GM20431 (cell line): ENCODE measurements around the gene FES.

ENCODE experiments used
- in situ Hi-C: fragments of 300-500 bp; cut with MseI, MboI; formaldehyde crosslinking; loops from one replicate; pipeline ENCODE4 v1.15.0; 2020; ENCODE audit warnings: low sequenced_read_pairs; ENCODE audit not compliant: unreplicated experiment

Gene FES

DNA sequence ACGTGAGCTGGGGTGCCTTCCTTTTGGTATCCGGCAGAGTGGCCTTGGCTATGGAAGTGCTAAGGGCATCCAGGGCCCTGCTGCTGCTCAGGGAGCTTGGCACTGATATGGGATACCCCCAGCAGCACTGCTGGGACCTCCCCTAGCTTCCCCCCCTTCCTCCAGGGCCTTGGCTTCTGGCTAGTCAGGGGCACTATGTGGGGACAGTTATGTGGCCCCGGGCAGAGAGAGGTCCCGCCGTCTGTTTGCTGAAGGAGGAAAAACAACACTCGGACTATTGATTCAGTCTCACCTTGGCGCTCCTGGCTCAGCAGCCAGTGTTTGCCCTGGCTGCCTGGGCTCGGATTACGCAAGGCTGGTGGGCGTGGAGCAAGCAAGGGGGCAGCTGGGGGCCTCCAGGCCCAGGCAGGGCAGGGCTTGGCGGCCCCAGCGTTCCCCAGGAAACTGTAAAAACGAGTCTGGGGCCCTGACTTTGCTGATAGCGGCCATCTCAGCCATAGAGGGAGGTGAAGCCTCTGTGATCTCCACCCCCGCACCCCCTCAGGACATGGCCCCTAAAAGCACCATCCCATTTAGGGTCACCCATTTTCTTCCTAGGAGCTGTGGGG is 10.2 kb upstream of the FES start:
- in situ Hi-C loops: no loop called here

DNA sequence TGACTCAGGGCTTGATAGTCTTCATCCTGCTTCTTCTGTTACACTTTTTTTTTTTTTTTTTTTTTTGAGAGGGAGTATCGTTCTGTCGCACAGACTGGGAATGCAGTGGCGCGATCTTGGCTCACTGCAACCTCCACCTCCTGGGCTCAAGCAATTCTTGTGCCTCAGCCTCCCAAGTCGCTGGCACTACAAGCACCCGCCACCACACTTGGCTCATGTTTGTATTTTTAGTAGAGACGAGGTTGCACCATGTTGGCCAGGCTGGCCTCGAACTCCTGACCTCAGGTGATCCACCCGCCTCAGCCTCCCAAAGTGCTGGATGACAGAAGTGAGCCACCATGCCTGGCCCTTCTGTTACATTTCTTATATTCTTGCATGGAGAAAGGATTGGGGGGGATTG is 9.3 kb upstream of the FES start:
- in situ Hi-C loops: loop anchor here (25.0 kb wide), 1 partner anchor 538 kb away; no protein-coding TSS in a partner anchor

DNA sequence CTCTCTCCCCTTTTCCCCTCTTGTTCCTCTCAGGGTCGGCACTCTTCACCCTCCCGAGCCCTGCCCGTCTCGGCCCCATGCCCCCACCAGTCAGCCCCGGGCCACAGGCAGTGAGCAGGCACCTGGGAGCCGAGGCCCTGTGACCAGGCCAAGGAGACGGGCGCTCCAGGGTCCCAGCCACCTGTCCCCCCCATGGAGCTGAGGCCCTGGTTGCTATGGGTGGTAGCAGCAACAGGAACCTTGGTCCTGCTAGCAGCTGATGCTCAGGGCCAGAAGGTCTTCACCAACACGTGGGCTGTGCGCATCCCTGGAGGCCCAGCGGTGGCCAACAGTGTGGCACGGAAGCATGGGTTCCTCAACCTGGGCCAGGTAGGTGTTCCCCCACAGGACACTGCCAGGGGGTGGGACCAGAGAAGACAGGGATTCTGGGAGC is 8.7 kb upstream of the FES start:
- in situ Hi-C loops: loop anchor here (25.0 kb wide), 1 partner anchor 538 kb away; no protein-coding TSS in a partner anchor

DNA sequence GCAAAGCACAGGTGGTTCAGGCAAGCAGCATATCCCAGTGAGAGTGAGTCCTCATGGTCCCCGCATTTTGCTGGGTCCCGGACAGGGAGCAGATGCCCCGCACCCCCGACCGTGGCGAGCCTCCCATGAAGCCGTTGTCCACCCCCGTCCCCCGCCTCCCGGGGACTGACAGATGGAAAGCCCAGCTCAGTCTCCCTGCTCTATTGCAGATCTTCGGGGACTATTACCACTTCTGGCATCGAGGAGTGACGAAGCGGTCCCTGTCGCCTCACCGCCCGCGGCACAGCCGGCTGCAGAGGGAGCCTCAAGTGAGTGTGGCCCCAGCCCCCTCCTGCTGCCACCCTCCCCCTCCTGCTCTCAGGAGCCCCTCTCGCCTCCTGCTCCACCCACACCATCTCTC is 8.3 kb upstream of the FES start:
- in situ Hi-C loops: loop anchor here (25.0 kb wide), 1 partner anchor 539 kb away; no protein-coding TSS in a partner anchor

DNA sequence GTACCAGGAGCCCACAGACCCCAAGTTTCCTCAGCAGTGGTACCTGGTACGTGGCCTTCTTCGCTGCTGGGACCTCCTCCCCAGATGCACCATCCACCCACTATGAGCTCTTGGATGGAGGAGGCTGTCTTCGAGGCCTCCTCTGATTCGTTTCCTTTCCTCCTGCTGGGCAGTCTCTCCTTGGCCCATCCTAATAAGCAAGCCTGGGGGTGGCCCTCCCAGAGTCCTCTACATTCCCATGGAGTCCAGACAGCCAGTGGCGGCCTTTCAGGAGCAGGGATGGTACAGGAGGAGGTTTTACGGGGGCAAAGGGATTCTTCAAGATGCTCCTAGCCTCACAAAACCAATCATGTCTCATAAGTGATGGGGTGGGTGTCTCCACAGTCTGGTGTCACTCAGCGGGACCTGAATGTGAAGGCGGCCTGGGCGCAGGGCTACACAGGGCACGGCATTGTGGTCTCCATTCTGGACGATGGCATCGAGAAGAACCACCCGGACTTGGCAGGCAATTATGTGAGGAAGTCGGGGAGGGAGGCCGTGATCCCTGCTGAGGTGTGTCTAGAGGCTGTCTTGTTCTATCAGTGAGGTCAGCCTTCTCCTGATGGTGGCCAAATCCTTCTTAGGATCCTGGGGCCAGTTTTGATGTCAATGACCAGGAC is 7.7 kb upstream of the FES start:
- in situ Hi-C loops: loop anchor here (25.0 kb wide), 1 partner anchor 539 kb away; no protein-coding TSS in a partner anchor

DNA sequence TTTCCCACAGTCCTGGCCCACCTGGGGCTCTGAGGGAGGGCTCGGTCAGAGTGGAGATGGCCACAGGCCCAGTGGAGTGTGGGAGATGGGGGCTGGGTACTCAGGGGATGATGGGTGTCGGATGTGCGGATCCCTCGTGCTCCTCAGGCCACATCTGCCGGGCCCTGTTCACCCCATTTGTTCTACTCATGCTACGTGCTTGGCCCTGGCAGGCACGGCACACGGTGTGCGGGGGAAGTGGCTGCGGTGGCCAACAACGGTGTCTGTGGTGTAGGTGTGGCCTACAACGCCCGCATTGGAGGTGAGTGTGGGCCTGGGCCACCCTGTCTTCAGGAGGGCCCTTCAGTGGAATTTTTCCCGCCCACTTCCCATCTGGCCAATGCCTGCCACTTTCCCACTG is 7.0 kb upstream of the FES start:
- in situ Hi-C loops: loop anchor here (25.0 kb wide), 1 partner anchor 540 kb away; no protein-coding TSS in a partner anchor

DNA sequence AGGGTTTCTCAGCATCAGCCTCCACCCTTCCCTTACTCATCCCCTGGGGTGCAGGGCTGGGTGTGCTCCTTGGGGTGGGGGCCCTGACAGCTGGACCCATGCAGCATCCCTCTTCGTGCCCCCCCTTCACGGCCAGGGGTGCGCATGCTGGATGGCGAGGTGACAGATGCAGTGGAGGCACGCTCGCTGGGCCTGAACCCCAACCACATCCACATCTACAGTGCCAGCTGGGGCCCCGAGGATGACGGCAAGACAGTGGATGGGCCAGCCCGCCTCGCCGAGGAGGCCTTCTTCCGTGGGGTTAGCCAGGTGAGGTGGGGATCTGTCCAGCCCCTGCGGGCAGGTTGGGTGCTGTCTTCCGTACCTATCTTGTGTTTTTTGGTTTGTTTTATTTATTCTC is 6.3 kb upstream of the FES start:
- in situ Hi-C loops: loop anchor here (25.0 kb wide), 1 partner anchor 541 kb away; no protein-coding TSS in a partner anchor

DNA sequence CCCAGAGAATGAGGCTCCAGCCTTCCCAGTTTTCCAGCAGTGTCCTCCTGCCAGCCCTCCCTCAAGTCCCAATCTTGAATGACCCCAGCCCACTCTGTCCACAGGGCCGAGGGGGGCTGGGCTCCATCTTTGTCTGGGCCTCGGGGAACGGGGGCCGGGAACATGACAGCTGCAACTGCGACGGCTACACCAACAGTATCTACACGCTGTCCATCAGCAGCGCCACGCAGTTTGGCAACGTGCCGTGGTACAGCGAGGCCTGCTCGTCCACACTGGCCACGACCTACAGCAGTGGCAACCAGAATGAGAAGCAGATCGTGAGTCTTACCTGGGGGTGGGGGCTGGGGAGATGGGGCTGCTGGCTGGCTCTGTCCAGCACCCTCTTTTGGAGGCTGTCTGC is 5.6 kb upstream of the FES start:
- in situ Hi-C loops: loop anchor here (25.0 kb wide), 1 partner anchor 541 kb away; no protein-coding TSS in a partner anchor

DNA sequence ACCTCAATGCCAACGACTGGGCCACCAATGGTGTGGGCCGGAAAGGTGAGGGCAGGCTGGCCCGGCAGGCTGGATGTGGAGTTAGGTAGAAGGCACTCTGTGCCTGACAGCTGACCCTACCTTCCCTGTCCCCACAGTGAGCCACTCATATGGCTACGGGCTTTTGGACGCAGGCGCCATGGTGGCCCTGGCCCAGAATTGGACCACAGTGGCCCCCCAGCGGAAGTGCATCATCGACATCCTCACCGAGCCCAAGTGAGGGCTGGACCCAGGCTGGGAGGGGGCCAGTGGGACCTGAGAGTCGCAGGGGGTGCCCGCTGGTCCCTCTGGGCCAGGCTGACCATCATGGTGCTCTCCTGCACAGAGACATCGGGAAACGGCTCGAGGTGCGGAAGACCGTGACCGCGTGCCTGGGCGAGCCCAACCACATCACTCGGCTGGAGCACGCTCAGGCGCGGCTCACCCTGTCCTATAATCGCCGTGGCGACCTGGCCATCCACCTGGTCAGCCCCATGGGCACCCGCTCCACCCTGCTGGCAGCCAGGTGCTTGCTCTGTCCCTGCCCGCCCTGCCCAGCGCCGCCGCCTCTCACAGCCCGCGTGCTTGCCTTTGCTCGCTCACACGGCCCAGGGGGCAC is 4.5 kb upstream of the FES start:
- in situ Hi-C loops: loop anchor here (25.0 kb wide), 1 partner anchor 543 kb away; no protein-coding TSS in a partner anchor

DNA sequence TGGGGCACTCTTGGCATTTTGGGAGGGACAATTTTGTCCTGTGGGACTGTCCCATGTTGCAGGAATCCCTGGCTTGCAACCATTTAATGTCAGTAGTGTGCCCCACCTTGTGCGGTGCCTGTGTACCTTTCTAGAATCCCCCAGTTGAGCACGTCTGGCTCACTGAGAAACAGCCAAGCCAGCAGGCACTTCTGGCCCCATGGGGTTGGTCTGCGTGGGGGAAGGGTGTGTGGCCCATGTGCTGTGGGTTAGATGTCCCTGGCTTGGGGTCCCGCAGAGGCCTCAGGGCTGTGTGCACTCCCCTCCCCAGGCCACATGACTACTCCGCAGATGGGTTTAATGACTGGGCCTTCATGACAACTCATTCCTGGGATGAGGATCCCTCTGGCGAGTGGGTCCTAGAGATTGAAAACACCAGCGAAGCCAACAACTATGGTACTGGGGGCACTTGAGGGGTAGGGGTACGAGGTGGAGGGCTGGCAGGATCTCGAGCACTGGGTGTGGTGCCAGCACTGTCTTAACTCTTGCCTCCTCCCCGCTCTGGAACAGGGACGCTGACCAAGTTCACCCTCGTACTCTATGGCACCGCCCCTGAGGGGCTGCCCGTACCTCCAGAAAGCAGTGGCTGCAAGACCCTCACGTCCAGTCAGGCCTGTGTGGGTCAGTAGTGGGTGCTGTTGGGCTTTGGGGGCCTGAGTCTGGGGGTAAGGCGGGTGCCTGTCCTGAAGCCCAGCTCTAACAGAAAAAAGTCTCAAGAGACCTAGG is 3.7 kb upstream of the FES start:
- in situ Hi-C loops: loop anchor here (25.0 kb wide), 1 partner anchor 543 kb away; no protein-coding TSS in a partner anchor

DNA sequence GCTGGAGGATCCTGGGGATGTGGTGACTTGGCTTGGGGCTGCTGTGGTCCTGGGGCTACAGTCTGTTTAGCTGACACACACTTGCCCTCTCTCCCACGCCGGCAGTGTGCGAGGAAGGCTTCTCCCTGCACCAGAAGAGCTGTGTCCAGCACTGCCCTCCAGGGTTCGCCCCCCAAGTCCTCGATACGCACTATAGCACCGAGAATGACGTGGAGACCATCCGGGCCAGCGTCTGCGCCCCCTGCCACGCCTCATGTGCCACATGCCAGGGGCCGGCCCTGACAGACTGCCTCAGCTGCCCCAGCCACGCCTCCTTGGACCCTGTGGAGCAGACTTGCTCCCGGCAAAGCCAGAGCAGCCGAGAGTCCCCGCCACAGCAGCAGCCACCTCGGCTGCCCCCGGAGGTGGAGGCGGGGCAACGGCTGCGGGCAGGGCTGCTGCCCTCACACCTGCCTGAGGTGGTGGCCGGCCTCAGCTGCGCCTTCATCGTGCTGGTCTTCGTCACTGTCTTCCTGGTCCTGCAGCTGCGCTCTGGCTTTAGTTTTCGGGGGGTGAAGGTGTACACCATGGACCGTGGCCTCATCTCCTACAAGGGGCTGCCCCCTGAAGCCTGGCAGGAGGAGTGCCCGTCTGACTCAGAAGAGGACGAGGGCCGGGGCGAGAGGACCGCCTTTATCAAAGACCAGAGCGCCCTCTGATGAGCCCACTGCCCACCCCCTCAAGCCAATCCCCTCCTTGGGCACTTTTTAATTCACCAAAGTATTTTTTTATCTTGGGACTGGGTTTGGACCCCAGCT is 2.9 kb upstream of the FES start:
- in situ Hi-C loops: loop anchor here (25.0 kb wide), 1 partner anchor 544 kb away; no protein-coding TSS in a partner anchor

DNA sequence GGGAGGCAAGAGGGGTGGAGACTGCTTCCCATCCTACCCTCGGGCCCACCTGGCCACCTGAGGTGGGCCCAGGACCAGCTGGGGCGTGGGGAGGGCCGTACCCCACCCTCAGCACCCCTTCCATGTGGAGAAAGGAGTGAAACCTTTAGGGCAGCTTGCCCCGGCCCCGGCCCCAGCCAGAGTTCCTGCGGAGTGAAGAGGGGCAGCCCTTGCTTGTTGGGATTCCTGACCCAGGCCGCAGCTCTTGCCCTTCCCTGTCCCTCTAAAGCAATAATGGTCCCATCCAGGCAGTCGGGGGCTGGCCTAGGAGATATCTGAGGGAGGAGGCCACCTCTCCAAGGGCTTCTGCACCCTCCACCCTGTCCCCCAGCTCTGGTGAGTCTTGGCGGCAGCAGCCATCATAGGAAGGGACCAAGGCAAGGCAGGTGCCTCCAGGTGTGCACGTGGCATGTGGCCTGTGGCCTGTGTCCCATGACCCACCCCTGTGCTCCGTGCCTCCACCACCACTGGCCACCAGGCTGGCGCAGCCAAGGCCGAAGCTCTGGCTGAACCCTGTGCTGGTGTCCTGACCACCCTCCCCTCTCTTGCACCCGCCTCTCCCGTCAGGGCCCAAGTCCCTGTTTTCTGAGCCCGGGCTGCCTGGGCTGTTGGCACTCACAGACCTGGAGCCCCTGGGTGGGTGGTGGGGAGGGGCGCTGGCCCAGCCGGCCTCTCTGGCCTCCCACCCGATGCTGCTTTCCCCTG is 2.2 kb upstream of the FES start:
- in situ Hi-C loops: loop anchor here (25.0 kb wide), 1 partner anchor 545 kb away; no protein-coding TSS in a partner anchor

DNA sequence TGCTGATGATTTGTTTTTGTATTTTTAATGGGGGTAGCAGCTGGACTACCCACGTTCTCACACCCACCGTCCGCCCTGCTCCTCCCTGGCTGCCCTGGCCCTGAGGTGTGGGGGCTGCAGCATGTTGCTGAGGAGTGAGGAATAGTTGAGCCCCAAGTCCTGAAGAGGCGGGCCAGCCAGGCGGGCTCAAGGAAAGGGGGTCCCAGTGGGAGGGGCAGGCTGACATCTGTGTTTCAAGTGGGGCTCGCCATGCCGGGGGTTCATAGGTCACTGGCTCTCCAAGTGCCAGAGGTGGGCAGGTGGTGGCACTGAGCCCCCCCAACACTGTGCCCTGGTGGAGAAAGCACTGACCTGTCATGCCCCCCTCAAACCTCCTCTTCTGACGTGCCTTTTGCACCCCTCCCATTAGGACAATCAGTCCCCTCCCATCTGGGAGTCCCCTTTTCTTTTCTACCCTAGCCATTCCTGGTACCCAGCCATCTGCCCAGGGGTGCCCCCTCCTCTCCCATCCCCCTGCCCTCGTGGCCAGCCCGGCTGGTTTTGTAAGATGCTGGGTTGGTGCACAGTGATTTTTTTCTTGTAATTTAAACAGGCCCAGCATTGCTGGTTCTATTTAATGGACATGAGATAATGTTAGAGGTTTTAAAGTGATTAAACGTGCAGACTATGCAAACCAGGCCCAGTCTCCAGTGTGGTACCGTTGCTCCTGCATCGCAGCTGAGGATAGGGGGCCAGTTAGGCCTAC is 1.4 kb upstream of the FES start:
- in situ Hi-C loops: loop anchor here (25.0 kb wide), 1 partner anchor 546 kb away; no protein-coding TSS in a partner anchor

DNA sequence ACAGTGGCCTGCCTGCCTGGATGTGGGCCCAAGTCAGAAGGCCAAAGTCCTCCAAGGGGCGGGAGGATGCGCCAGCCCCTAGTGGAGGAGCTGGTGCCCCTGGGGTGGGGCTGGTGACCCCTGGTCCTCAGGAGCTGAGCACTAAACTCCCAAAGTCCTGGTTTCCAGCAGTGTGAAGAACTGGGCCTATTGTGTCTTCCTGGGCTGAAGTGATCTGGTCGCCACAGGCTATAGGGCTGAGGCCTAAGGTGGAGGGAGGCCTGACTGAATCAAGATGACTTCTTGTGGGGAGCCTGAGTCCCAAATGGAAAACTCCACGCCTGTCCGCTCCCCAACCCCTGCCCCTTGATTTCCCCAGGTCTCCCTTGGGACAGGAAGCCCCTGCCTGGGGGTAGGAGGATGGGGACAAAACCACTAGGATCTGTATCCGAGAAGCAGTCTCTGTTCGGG is 753 bp upstream of the FES start:
- in situ Hi-C loops: loop anchor here (25.0 kb wide), 1 partner anchor 546 kb away; no protein-coding TSS in a partner anchor

DNA sequence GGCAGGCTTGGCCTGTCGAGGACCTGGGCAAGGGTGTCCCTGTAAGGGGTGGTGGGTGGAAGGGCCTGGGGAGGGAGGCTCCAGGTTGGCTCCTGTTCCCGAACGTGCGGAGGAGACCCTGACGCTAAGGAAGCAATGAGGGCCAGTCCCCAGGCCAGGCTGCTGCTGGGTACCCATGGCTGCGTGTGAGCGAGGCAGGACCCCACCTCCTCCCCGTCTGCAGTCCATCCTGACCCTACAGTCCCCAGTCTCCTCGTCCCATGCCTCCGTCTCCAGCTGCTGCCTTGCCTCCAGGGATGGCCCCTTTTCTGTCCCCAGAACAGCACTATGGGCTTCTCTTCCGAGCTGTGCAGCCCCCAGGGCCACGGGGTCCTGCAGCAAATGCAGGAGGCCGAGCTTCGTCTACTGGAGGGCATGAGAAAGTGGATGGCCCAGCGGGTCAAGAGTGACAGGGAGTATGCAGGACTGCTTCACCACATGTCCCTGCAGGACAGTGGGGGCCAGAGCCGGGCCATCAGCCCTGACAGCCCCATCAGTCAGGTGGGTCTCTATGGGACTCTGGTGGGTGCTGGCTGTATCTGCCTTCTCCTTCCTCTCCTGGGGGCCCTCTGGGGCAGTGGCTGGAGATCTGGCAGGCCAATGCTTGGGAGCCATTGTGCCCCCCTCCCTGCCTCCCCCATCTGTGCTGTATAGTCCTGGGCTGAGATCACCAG is 571 bp downstream of the FES start:
- in situ Hi-C loops: loop anchor here (25.0 kb wide), 1 partner anchor 548 kb away; no protein-coding TSS in a partner anchor

DNA sequence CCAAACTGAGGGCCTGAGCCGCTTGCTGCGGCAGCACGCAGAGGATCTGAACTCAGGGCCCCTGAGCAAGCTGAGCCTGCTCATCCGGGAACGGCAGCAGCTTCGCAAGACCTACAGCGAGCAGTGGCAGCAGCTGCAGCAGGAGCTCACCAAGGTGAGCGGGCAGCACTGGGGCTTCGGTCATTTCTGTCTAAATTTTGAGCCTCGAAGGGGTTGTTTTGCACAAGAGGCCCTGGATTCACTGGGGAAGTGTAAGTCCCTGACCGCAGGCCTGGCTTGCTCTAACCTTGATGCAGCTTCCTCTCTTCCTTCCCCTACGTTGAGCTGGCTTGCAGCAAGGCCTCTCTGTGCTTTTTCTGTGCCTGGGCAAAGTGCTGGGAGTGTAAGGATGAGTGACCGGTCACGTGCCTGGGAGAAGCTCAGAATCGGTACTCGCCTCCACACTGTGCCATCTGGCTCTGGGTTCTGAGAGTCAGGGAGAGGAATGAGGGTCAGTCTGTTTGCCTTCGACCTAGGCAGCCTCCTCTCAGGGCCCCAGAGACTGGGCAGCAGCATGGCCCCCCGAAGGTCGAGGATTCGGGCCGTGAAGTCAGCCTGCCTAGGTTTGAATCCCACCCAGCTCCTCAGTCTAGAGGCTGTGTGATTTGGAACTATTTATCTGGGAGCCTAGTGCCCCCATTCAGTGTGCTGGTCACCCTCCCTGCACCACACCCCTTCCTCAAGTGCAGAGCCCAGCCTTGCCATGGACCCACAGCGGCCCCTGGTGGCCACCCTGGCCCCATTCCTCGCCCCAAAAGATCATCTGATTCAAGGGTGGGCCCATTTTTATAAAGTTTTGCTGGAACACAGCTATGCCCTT is 1.4 kb downstream of the FES start:
- in situ Hi-C loops: loop anchor here (25.0 kb wide), 1 partner anchor 548 kb away; no protein-coding TSS in a partner anchor
